Stimulated activated CD4-positive, alpha-beta T cell treated with anti-CD3 and anti-CD28 coated beads, Interleukin-12 subunit alpha, Interleukin-12 subunit beta, amount 100 ng/mL, for 4 hours (primary cell): Measurements from ENCODE around the gene NFATC1.

Experiments used
- DNase-seq: peaks from one replicate; pipeline ENCODE4 v3.0.0-alpha.2; 2020

The NFATC1 gene

DNA sequence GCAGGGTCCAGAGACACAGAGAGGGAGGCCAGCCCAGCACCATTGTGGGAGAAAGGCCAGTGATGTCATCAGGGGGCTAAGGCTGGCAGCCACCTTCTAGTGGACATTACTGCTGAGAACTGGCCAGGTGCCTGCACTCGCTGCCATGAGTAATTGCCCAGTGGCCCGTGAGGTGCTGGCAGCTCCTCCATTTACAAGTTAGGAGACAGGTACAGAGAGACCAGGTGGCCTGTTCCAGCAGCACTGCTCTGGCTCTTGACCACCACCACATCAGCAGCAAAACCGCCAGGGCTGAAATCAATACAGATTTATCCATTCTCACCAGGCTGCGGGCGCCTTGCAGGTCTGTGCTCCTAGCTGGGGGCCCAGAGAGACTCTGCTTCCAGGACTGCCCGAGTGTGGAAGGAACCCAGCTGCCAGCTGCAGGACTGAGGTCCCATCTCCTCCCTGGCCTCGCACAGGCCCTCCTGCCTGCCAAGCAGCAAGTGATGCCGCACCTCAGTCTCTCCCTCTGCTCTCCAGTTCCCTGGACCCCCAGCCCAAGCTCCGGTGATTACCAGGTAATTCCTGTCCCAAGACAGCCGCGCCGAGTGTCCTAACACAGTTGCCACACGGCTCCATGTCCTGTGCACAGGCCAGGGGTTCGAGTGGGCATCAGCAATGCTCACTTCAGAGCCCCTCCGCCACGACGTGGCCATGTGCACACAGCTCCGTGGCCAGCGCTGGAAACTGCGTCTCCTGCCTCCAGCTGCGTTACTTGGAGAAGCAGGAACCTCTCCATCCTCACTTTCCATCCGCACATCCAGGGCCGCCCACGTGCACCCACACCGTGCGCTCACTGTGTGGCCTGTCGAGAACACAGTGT, 182.9 kb downstream of the NFATC1 start:
- no peak for DNase-seq
